ENCODE data around the gene CSAD. TPM values are rescaled to one million over a fixed set of nuclear protein-coding genes. Genes with fewer than 3 reads are reported as not detected.

CSAD gene
- total RNA-seq, 1 experiment from 2014 or later: 11.5 TPM

DNA sequence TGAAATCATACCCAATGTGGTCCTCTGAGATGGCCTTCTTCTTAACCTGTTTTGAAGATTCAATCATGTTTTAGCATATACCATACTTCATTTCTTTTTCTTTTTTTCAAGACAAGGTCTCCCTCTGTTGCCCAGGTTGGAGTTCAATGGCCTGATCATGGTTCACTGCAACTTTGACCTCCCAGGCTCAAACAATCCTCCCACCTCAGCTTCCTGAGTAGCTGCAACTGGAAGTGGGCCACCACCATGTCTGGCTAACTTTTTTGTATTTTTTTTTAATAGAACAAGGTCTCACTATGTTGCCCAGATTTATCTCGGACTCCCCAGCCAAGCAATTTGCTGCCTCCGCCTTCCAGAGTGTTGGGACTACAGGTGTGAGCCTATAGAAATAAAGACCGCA lies 47.0 kb downstream of the CSAD start:
- TF ChIP-seq TP53 (CRISPR knock-in tag; IDR thresholded peaks at IDR 0.05) (no peak), SOX15 (CRISPR knock-in tag; IDR thresholded peaks at IDR 0.05) (no peak), FOXP1 (CRISPR knock-in tag; IDR thresholded peaks at IDR 0.05; ENCODE audit: borderline replicate concordance) (no peak), ZNF423 (CRISPR knock-in tag; IDR thresholded peaks at IDR 0.05) (no peak), FOXJ3 (CRISPR knock-in tag; IDR thresholded peaks at IDR 0.05; ENCODE audit: borderline replicate concordance) (no peak), CBFB (CRISPR knock-in tag; IDR thresholded peaks at IDR 0.05; ENCODE audit: low read depth) (no peak)
- TF ChIP-seq, protein P1, sequence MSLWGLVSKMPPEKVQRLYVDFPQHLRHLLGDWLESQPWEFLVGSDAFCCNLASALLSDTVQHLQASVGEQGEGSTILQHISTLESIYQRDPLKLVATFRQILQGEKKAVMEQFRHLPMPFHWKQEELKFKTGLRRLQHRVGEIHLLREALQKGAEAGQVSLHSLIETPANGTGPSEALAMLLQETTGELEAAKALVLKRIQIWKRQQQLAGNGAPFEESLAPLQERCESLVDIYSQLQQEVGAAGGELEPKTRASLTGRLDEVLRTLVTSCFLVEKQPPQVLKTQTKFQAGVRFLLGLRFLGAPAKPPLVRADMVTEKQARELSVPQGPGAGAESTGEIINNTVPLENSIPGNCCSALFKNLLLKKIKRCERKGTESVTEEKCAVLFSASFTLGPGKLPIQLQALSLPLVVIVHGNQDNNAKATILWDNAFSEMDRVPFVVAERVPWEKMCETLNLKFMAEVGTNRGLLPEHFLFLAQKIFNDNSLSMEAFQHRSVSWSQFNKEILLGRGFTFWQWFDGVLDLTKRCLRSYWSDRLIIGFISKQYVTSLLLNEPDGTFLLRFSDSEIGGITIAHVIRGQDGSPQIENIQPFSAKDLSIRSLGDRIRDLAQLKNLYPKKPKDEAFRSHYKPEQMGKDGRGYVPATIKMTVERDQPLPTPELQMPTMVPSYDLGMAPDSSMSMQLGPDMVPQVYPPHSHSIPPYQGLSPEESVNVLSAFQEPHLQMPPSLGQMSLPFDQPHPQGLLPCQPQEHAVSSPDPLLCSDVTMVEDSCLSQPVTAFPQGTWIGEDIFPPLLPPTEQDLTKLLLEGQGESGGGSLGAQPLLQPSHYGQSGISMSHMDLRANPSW (CRISPR knock-in tag; conservative IDR thresholded peaks at IDR 0.05; ENCODE audit: low read depth): no peak
- TF ChIP-seq, protein P2, sequence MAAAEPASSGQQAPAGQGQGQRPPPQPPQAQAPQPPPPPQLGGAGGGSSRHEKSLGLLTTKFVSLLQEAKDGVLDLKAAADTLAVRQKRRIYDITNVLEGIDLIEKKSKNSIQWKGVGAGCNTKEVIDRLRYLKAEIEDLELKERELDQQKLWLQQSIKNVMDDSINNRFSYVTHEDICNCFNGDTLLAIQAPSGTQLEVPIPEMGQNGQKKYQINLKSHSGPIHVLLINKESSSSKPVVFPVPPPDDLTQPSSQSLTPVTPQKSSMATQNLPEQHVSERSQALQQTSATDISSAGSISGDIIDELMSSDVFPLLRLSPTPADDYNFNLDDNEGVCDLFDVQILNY (CRISPR knock-in tag; IDR thresholded peaks at IDR 0.05): no peak
- Mint-ChIP-seq H3K4me1 (no peaks in the 10 kb centered on the region), H3K9me3 (peaks cover 12% of the 10 kb centered on the region), H3K36me3 (peaks cover 2% of the 10 kb centered on the region), H3K27ac (no peak overlapping the region), H3K4me3 (no peak overlapping the region), H3K27me3 (ENCODE audit: low read depth) (peaks cover 42% of the 10 kb centered on the region)
- CTCF ChIA-PET: interaction anchor here (1.8 kb wide), 1 partner anchor 64 kb away, joined by 7 read pairs; no protein-coding TSS in a partner anchor
- POLR2A ChIA-PET: no interaction called here
- ATAC-seq: no peak
- no peak for DNase-seq (ENCODE audit: low spot score)

DNA sequence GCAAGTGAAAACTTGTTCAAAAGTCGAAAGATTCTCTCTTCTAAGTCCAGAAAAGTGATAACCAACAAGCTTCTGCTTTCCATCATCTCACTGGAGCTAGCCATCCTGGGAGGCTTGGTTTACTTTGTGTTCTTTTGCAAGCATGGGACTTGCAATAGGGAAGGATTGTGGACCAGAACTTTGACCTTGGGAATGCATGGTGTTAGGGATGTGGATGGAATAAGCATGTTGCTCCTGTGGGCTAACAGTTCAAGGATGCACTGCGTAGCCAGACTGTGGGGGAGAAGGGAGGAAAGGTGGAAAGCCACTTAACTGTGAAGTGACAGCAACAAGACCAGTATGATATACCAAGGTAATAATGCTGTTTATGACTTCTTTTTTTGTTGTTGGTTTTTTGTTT lies 48.9 kb downstream of the CSAD start:
- CTCF ChIA-PET: interaction anchor here (1.1 kb wide), 1 partner anchor 28 kb away, joined by 3 read pairs; no protein-coding TSS in a partner anchor
- H3K4me3 Mint-ChIP-seq: no peak overlapping the region
- H3K36me3 Mint-ChIP-seq: no peaks in the 10 kb centered on the region
- DNase-seq (ENCODE audit: low spot score) (no peak), ATAC-seq (no peak)
- no peaks in the 10 kb centered on the region for H3K4me1 Mint-ChIP-seq
- no peaks in the 10 kb centered on the region for H3K9me3 Mint-ChIP-seq
- no peak overlapping the region for H3K27ac Mint-ChIP-seq
- H3K27me3 Mint-ChIP-seq (ENCODE audit: low read depth): peaks cover 48% of the 10 kb centered on the region
- POLR2A ChIA-PET: no interaction called here
- TF ChIP-seq, protein P3, sequence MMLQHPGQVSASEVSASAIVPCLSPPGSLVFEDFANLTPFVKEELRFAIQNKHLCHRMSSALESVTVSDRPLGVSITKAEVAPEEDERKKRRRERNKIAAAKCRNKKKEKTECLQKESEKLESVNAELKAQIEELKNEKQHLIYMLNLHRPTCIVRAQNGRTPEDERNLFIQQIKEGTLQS (CRISPR knock-in tag; conservative IDR thresholded peaks at IDR 0.05): no peak
- TF ChIP-seq IRF2 (CRISPR knock-in tag; IDR thresholded peaks at IDR 0.05; ENCODE audit: borderline replicate concordance, low read depth) (no peak), TEAD1 (CRISPR knock-in tag; IDR thresholded peaks at IDR 0.05) (no peak), GRHL2 (CRISPR knock-in tag; IDR thresholded peaks at IDR 0.05; ENCODE audit: insufficient replicate concordance, severe bottlenecking) (no peak), ESRRA (CRISPR knock-in tag; IDR thresholded peaks at IDR 0.05; ENCODE audit: borderline replicate concordance) (no peak), ATF1 (CRISPR knock-in tag; IDR thresholded peaks at IDR 0.05) (no peak), ZNF317 (CRISPR knock-in tag; IDR thresholded peaks at IDR 0.05; ENCODE audit: borderline replicate concordance, low read depth) (no peak), EMX1 (CRISPR knock-in tag; IDR thresholded peaks at IDR 0.05) (no peak), NFATC4 (CRISPR knock-in tag; IDR thresholded peaks at IDR 0.05) (no peak), NR1H2 (CRISPR knock-in tag; IDR thresholded peaks at IDR 0.05) (no peak), SMAD3 (CRISPR knock-in tag; IDR thresholded peaks at IDR 0.05; ENCODE audit: borderline replicate concordance) (no peak), USF1 (CRISPR knock-in tag; IDR thresholded peaks at IDR 0.05) (no peak)
- TF ChIP-seq, protein P4, sequence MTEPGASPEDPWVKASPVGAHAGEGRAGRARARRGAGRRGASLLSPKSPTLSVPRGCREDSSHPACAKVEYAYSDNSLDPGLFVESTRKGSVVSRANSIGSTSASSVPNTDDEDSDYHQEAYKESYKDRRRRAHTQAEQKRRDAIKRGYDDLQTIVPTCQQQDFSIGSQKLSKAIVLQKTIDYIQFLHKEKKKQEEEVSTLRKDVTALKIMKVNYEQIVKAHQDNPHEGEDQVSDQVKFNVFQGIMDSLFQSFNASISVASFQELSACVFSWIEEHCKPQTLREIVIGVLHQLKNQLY (CRISPR knock-in tag; IDR thresholded peaks at IDR 0.05): no peak
- TF ChIP-seq, protein P5, sequence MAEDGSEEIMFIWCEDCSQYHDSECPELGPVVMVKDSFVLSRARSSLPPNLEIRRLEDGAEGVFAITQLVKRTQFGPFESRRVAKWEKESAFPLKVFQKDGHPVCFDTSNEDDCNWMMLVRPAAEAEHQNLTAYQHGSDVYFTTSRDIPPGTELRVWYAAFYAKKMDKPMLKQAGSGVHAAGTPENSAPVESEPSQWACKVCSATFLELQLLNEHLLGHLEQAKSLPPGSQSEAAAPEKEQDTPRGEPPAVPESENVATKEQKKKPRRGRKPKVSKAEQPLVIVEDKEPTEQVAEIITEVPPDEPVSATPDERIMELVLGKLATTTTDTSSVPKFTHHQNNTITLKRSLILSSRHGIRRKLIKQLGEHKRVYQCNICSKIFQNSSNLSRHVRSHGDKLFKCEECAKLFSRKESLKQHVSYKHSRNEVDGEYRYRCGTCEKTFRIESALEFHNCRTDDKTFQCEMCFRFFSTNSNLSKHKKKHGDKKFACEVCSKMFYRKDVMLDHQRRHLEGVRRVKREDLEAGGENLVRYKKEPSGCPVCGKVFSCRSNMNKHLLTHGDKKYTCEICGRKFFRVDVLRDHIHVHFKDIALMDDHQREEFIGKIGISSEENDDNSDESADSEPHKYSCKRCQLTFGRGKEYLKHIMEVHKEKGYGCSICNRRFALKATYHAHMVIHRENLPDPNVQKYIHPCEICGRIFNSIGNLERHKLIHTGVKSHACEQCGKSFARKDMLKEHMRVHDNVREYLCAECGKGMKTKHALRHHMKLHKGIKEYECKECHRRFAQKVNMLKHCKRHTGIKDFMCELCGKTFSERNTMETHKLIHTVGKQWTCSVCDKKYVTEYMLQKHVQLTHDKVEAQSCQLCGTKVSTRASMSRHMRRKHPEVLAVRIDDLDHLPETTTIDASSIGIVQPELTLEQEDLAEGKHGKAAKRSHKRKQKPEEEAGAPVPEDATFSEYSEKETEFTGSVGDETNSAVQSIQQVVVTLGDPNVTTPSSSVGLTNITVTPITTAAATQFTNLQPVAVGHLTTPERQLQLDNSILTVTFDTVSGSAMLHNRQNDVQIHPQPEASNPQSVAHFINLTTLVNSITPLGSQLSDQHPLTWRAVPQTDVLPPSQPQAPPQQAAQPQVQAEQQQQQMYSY (CRISPR knock-in tag; IDR thresholded peaks at IDR 0.05): no peak
- TF ChIP-seq, protein P6, sequence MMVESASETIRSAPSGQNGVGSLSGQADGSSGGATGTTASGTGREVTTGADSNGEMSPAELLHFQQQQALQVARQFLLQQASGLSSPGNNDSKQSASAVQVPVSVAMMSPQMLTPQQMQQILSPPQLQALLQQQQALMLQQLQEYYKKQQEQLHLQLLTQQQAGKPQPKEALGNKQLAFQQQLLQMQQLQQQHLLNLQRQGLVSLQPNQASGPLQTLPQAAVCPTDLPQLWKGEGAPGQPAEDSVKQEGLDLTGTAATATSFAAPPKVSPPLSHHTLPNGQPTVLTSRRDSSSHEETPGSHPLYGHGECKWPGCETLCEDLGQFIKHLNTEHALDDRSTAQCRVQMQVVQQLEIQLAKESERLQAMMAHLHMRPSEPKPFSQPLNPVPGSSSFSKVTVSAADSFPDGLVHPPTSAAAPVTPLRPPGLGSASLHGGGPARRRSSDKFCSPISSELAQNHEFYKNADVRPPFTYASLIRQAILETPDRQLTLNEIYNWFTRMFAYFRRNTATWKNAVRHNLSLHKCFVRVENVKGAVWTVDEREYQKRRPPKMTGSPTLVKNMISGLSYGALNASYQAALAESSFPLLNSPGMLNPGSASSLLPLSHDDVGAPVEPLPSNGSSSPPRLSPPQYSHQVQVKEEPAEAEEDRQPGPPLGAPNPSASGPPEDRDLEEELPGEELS (CRISPR knock-in tag; IDR thresholded peaks at IDR 0.05): no peak
- TF ChIP-seq, protein P7, sequence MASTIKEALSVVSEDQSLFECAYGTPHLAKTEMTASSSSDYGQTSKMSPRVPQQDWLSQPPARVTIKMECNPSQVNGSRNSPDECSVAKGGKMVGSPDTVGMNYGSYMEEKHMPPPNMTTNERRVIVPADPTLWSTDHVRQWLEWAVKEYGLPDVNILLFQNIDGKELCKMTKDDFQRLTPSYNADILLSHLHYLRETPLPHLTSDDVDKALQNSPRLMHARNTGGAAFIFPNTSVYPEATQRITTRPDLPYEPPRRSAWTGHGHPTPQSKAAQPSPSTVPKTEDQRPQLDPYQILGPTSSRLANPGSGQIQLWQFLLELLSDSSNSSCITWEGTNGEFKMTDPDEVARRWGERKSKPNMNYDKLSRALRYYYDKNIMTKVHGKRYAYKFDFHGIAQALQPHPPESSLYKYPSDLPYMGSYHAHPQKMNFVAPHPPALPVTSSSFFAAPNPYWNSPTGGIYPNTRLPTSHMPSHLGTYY (CRISPR knock-in tag; IDR thresholded peaks at IDR 0.05): no peak

Data from WTC11 (cell line).